Measurements from ENCODE around the gene FAAH. TPM values are rescaled to one million over a fixed set of nuclear protein-coding genes. Genes with fewer than 3 reads are reported as not detected.

FAAH gene
- total RNA-seq, 3 donors from 2014 or later = 51.7 to 130 (median 60.2) TPM

DNA sequence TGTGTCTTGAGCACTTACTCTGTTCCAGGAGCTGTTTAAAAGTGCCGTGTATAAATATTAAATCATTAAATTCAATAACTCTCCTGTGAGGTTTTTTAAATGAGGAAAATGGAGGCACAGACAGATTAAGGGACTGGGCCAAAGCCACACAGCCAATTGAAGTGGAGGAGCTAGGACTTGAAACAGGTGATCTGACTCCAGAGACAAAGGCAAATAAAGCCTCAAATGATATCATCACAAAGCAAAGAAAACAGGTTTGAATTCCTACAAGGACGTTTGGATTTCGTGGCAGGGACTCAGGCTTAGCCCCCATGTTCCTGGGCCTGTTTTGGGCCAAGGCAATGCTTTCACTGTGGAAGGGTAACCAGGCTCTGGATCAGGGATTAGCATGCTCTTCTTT is 50.3 kb downstream of the FAAH start:
- no peak for DNase-seq
- TF ChIP-seq, protein P1, sequence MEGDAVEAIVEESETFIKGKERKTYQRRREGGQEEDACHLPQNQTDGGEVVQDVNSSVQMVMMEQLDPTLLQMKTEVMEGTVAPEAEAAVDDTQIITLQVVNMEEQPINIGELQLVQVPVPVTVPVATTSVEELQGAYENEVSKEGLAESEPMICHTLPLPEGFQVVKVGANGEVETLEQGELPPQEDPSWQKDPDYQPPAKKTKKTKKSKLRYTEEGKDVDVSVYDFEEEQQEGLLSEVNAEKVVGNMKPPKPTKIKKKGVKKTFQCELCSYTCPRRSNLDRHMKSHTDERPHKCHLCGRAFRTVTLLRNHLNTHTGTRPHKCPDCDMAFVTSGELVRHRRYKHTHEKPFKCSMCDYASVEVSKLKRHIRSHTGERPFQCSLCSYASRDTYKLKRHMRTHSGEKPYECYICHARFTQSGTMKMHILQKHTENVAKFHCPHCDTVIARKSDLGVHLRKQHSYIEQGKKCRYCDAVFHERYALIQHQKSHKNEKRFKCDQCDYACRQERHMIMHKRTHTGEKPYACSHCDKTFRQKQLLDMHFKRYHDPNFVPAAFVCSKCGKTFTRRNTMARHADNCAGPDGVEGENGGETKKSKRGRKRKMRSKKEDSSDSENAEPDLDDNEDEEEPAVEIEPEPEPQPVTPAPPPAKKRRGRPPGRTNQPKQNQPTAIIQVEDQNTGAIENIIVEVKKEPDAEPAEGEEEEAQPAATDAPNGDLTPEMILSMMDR (IDR thresholded peaks at IDR 0.05) = no peak
- Histone ChIP-seq H3K9me3 (no peaks in the 10 kb centered on the region), H3K4me3 (no peak overlapping the region), H3K36me3 (ENCODE audit: low read depth) (no peaks in the 10 kb centered on the region), H3K4me1 (ENCODE audit: low read depth) (peaks cover 11% of the 10 kb centered on the region)
- no peak for ATAC-seq
- intact Hi-C loops (cut with DNase I, micrococcal nuclease) = no loop called here

DNA sequence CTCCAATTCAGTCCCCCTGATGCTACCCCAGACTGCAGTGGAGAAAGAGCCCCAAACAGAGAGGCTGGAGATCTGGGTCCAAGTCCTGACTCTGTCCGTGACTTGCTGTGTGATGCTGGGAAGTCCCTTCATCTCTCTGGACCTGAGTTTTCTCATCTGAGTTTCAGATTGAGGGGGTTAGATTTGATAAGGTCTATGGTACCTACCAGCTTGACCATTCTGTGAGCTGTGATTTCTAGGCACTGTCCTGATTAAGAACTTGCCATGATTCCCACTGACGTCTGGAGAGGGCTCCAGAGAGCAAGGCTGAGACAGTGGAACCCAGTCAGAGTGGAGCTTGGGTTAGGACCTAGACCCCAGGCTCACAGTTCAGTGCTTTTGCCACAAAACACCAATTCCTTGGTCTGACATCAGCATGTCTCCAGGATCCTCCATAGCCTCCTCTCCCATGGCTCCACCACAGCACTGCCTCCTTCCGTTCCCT is 51.7 kb downstream of the FAAH start:
- Histone ChIP-seq H3K4me1 (ENCODE audit: low read depth) (peaks cover 11% of the 10 kb centered on the region), H3K9me3 (no peaks in the 10 kb centered on the region), H3K36me3 (ENCODE audit: low read depth) (no peaks in the 10 kb centered on the region), H3K4me3 (no peak overlapping the region)
- intact Hi-C loops (cut with DNase I, micrococcal nuclease) = loop anchor here (5.0 kb wide), 1 partner anchor 81 kb away; no protein-coding TSS in a partner anchor
- DNase-seq (no peak), ATAC-seq (no peak)
- TF ChIP-seq, protein P1 (IDR thresholded peaks at IDR 0.05) = no peak

DNA sequence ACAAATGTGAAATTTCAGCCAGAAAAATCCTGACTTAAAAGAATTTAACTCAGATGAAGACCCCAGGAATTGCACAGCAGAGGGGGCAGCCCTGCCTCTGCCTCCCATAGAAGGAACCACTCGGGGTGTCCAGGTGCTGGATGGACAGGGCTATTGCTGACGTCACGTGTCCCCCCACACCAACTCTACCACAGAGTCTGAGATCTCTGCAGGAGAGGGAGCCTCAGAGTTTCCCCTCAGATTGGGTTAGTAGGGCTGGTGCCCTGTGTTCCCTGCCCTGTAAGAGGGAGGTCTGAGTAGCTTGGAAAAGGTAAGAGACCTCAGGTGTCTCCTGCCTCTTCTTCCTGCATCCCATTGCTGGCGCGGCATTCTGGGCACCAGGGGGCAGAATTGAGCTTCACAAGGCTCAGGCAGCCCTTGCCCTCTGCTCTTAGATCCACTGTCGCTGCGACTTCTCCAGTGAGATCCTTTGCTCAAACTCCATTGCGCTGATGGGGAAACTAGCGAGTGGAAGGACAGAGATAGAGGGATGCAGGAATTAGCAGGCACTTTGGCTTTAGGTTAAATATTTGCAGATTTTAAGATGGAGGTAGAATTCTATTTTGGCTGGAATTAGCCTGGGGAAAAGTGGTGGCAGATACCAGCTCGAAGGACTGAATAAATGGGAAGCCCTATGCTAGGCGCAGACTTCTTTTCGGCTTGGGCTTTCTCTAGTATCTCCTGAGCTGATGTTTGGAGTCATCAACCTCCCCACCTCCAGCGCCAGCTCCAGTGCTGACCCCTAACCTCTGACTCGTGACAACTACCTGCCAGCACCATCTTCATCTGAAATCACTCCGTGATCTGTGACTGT is 52.8 kb downstream of the FAAH start:
- peak; percentile 72 for ATAC-seq

DNA sequence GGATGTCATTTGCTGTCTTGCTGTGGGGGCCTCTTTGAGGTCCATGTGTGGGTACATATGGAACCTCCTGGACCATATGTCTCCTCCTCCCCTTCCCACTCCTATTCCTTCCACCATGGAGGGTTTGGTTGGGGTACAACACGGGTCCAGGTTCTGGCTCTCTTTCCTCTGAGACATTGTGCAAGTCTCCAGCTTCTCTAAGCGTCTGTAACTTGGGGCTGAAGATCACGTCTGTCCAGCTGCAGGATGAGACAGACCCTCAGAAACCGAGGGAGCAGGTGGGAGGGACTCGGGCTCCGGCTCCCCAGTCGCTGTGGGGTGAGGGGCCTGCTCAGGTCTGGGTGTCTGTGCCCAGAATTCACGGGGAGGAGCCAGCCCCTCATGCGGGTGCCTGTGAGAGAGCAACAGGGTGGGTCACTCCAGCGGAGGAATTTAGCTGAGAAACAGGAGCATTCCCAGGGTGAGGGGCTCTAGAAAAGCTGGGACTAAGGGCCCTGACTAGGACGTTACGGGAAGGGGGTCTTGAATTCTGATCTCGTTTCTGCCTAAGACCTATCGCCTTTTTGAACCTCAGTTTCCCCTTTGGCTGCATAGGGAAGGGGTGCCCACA is 53.5 kb downstream of the FAAH start:
- H3K9me3 ChIP-seq = no peaks in the 10 kb centered on the region
- H3K4me1 ChIP-seq (ENCODE audit: low read depth) = peaks cover 11% of the 10 kb centered on the region
- TF ChIP-seq, protein P1 (IDR thresholded peaks at IDR 0.05) = no peak
- H3K4me3 ChIP-seq = no peak overlapping the region
- H3K36me3 ChIP-seq (ENCODE audit: low read depth) = no peaks in the 10 kb centered on the region
- no peak for ATAC-seq
- intact Hi-C loops (cut with DNase I, micrococcal nuclease) = loop anchor here (5.0 kb wide), 1 partner anchor 80 kb away; no protein-coding TSS in a partner anchor
- DNase-seq = no peak

More for the DNA sequence above, 52.8 kb downstream of the FAAH start:
- intact Hi-C loops (cut with DNase I, micrococcal nuclease) = loop anchor here (5.0 kb wide), 1 partner anchor 80 kb away; no protein-coding TSS in a partner anchor
- Histone ChIP-seq H3K4me3 (no peak overlapping the region), H3K9me3 (no peaks in the 10 kb centered on the region), H3K36me3 (ENCODE audit: low read depth) (no peaks in the 10 kb centered on the region), H3K4me1 (ENCODE audit: low read depth) (peaks cover 11% of the 10 kb centered on the region)
- TF ChIP-seq, protein P1 (IDR thresholded peaks at IDR 0.05) = peak; percentile 84
- DNase-seq = peak; percentile 73 to 94 (median 89)

DNA sequence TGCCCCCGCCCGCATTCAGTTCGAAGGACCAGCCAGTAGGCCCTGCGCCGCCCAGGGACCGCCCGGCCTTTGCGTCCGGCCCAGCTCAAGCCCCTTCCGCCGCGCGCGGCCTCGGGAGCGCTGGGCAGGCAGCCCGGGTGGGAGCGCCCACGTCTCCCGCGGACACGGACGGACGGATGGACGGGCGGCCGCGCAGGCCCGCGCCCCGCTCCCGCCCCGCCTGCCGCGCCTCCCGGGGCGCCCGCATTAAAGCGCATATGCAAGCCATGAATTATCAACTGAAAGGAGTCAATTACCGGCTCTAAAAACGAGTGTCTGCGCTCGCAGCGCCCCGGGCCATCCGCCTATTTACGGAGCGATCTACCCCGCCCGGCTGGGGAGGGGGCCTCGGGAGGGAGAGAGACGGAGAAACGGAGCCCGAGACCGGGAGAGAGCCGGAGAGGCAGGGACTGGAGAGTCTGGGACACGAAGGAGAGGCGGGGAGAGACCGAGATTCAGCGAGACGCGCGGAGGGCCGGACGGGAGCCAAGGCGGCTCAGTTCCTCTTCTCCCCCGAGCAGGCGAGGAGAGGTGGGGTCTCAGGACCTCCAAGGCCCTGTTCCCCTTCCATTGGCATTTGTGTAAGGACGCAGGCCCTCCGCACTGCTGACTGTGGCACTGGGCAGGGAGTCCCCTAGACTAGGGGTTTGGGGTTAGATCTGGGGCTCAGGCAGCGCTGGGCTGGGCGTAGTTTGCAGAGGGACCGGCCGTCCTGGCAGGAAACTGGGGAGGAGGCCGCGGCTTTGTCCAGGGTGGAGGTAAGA is 54.2 kb downstream of the FAAH start:
- no peaks in the 10 kb centered on the region for H3K9me3 ChIP-seq
- intact Hi-C loops (cut with DNase I, micrococcal nuclease) = loop anchor here (5.0 kb wide), 1 partner anchor 79 kb away; no protein-coding TSS in a partner anchor
- H3K36me3 ChIP-seq (ENCODE audit: low read depth) = no peaks in the 10 kb centered on the region
- H3K4me3 ChIP-seq = no peak overlapping the region
- peaks cover 11% of the 10 kb centered on the region for H3K4me1 ChIP-seq (ENCODE audit: low read depth)
- DNase-seq = no peak
- ATAC-seq = peak; percentile 4
- TF ChIP-seq, protein P1 (IDR thresholded peaks at IDR 0.05) = no peak

Measured in mucosa of descending colon (tissue), 3 donors.